Stomach (tissue), 9 donors: ENCODE measurements around the gene KLHL30. TPM values are rescaled to one million over a fixed set of nuclear protein-coding genes. Genes with fewer than 3 reads are reported as not detected.
A peak's percentile ranks its signal among the peaks of the same experiment; 100 is the strongest.

Source experiments
- DNase-seq, 2 donors: peaks; one replicate each; pipeline versions ENCODE4 v3.0.0 to v3.0.0-alpha.2; 2013 to 2019
- H3K27ac ChIP-seq, 5 donors: fragments of 200-600 bp in 4 of 5; sonication (generic) in 4 of 5; one replicate each; pipeline ENCODE4 v1.5.1; 2013 to 2019; ENCODE audit warnings: mild to moderate bottlenecking in 1 of 5, moderate library complexity in 1 of 5
- H3K27me3 ChIP-seq, 3 donors: fragments of 200-600 bp; sonication (generic); one replicate each; pipeline ENCODE4 v1.5.1; 2017 to 2019; ENCODE audit warnings: mixed run types in 1 of 3
- H3K36me3 ChIP-seq, 4 donors: fragments of 200-600 bp; sonication (generic); 1 replicate in 3 of 4; 2 replicates in 1 of 4; pipeline ENCODE4 v1.5.1; 2016 to 2019
- H3K4me1 ChIP-seq, 4 donors: fragments of 200-600 bp; sonication (generic); one replicate each; pipeline ENCODE4 v1.5.1; 2016 to 2019
- H3K4me3 ChIP-seq, 4 donors: fragments of 200-600 bp; sonication (generic) in 3 of 4; one replicate each; pipeline ENCODE4 v1.5.1; 2016 to 2019; ENCODE audit warnings: mild to moderate bottlenecking in 1 of 4
- H3K9me3 ChIP-seq, 4 donors: fragments of 200-600 bp; sonication (generic); one replicate each; pipeline ENCODE4 v1.5.1; 2016 to 2019
- EP300 ChIP-seq: sonication (generic); formaldehyde crosslinking; IDR thresholded peaks from one replicate; pipeline ENCODE4 v1.6.1; 2017; ENCODE audit warnings: antibody characterized with exemption
- POLR2A ChIP-seq, 4 donors: fragments of 450-650 bp; IDR thresholded peaks; one replicate each; pipeline ENCODE4 v1.6.1; 2016; ENCODE audit warnings: antibody characterized with exemption in 4 of 4, control low read depth in 2 of 4, mild to moderate bottlenecking in 1 of 4, moderate library complexity in 1 of 4
- POLR2AphosphoS5 ChIP-seq, 3 donors: sonication (generic); formaldehyde crosslinking; IDR thresholded peaks; one replicate each; pipeline ENCODE4 v1.6.1; 2016; ENCODE audit warnings: antibody characterized with exemption in 3 of 3
- WGBS, 5 donors: extraction: QIAGEN DNeasy Blood & Tissue Kit in 3 of 5; methylation state at CpG; one replicate each; pipeline versions ENCODE4 v1.1.5 to v1.1.7; 2013 to 2018; 5-methylcytosine and 5-hydroxymethylcytosine counted together
- intact Hi-C: fragments of 100-400 bp; cut with DNase I; formaldehyde crosslinking; loops from one replicate; pipeline ENCODE4 v1.15.1; 2023; ENCODE audit warnings: low total_unique reads
- polyA plus RNA-seq, 3 donors: library from polyadenylated mRNA; stranded (reverse); fragments of 200-250 nt; gene quantifications; one replicate each; pipeline ENCODE4 v1.2.3, GENCODE V29; 2013
- total RNA-seq, 5 donors: library from RNA; depleted of rRNA; stranded (reverse); fragments of >200 nt; gene quantifications; one replicate each; pipeline versions ENCODE4 v1.1.0 to v1.2.3, GENCODE V29; 2014 to 2016
- TF ChIP-seq, protein P1 (sequence below), 7 experiments: fragments of 450-650 bp in 4 of 7; fragments of 200-600 bp in 3 of 7; sonication (generic) in 3 of 7; IDR thresholded peaks; one replicate each; pipeline ENCODE4 v1.5.1; 2016 to 2019; ENCODE audit warnings: antibody characterized with exemption in 7 of 7, control low read depth in 2 of 7, mild to moderate bottlenecking in 1 of 7
- donor health status: healthy with polysubstance abuse.
- donor health status: Bipolar disorder and iron deficiency.
- donor health status: healthy.

The KLHL30 gene
- total and polyA plus RNA-seq, 8 donors, result 0.06 to 1.7 (median 0.37) TPM; not detected in 2

GRCh38 chr2:238171575-238172187, 33.2 kb downstream of the KLHL30 start:
- no peaks in the 10 kb centered on the region for H3K27me3 ChIP-seq
- H3K9me3 ChIP-seq, result no peaks in the 10 kb centered on the region
- DNase-seq, result no peak
- H3K4me3 ChIP-seq, result no peak overlapping the region
- peaks cover 22 to 33% (median 26%) of the 10 kb centered on the region in 4 donors for H3K4me1 ChIP-seq
- peak overlapping the region in 1 of 5 donors; percentile 82 for H3K27ac ChIP-seq
- 94 to 98% (median 96%) methylated on average over 9 of the region's 9 CpGs for WGBS, 5 donors
- no peak for TF ChIP-seq EP300
- TF ChIP-seq, protein P1, sequence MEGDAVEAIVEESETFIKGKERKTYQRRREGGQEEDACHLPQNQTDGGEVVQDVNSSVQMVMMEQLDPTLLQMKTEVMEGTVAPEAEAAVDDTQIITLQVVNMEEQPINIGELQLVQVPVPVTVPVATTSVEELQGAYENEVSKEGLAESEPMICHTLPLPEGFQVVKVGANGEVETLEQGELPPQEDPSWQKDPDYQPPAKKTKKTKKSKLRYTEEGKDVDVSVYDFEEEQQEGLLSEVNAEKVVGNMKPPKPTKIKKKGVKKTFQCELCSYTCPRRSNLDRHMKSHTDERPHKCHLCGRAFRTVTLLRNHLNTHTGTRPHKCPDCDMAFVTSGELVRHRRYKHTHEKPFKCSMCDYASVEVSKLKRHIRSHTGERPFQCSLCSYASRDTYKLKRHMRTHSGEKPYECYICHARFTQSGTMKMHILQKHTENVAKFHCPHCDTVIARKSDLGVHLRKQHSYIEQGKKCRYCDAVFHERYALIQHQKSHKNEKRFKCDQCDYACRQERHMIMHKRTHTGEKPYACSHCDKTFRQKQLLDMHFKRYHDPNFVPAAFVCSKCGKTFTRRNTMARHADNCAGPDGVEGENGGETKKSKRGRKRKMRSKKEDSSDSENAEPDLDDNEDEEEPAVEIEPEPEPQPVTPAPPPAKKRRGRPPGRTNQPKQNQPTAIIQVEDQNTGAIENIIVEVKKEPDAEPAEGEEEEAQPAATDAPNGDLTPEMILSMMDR (IDR thresholded peaks at IDR 0.05), result no peak
- no peak for TF ChIP-seq POLR2AphosphoS5 (IDR thresholded peaks at IDR 0.05)
- intact Hi-C loops, result no loop called here
- peaks cover 39 to 99% (median 91%) of the 10 kb centered on the region in 4 donors for H3K36me3 ChIP-seq

DNA sequence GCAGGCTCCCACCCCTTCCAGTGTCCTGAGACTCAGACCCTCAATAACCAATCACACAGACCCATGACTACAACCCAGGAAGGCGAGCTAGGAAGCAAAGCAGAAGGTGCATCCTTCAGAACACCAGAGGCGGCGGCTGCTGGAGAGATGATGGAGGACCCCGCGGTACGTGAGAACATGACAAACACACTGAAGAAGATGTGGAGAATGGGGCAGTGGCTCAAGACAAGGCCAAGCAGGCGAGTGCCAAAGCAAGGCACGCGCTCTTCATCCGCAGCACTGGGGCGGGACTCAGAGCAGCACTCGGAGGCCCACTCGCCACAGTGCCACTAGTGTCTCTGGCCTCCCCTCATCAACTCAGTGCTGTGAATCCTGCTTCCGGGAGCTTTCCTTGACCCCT, 34.0 kb downstream of the KLHL30 start:
- TF ChIP-seq EP300, result no peak
- TF ChIP-seq, protein P1 (IDR thresholded peaks at IDR 0.05), result no peak
- no peak for TF ChIP-seq POLR2AphosphoS5 (IDR thresholded peaks at IDR 0.05)
- no peak for TF ChIP-seq POLR2A (IDR thresholded peaks at IDR 0.05)
- no peaks in the 10 kb centered on the region for H3K9me3 ChIP-seq
- H3K27me3 ChIP-seq, result no peaks in the 10 kb centered on the region
- no peak overlapping the region for H3K4me3 ChIP-seq
- peaks cover 42 to 99% (median 94%) of the 10 kb centered on the region in 4 donors for H3K36me3 ChIP-seq
- H3K27ac ChIP-seq, result no peak overlapping the region
- peaks cover 22 to 33% (median 26%) of the 10 kb centered on the region in 4 donors for H3K4me1 ChIP-seq
- intact Hi-C loops, result no loop called here
- no peak for DNase-seq
- WGBS, 5 donors, result 88 to 91% (median 90%) methylated on average over 14 of the region's 14 CpGs

- TF ChIP-seq EP300 (no peak), POLR2AphosphoS5 (IDR thresholded peaks at IDR 0.05) (no peak), POLR2A (IDR thresholded peaks at IDR 0.05) (no peak)
- TF ChIP-seq, protein P1 (IDR thresholded peaks at IDR 0.05), result no peak
- no peaks in the 10 kb centered on the region for H3K27me3 ChIP-seq
- no peaks in the 10 kb centered on the region for H3K9me3 ChIP-seq
- H3K4me1 ChIP-seq, result peaks cover 22 to 26% (median 24%) of the 10 kb centered on the region in 4 donors
- H3K36me3 ChIP-seq, result peaks cover 48 to 99% (median 96%) of the 10 kb centered on the region in 4 donors
- no peak for DNase-seq
- intact Hi-C loops, result no loop called here
- 88 to 100% (median 94%) methylated on average over 2 of the region's 2 CpGs for WGBS, 5 donors
- H3K27ac ChIP-seq, result no peak overlapping the region
- no peak overlapping the region for H3K4me3 ChIP-seq
Measured at GRCh38 chr2:238173692-238174091, 35.2 kb downstream of the KLHL30 start.

DNA sequence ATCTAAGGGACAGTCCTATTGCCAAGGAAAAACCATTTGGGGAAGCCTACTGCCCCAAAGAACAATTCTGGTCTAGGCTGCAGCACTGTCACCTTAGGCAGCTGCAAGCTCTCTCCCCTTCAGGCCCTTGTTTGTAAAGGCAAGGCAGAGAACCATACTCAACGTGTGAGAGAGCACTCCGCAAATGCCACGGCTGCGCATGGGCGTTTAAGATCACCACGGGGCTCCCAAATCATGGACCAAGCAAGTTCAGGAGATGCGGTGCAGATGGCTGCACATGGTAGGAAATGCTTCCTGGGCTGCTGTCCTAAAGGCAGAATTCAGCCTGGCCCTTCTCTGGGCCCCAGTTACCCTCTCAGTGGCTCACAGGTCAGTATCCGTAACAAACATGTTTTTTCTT, 35.8 kb downstream of the KLHL30 start:
- Histone ChIP-seq H3K9me3 (no peaks in the 10 kb centered on the region), H3K27ac (no peak overlapping the region), H3K4me1 (peaks cover 16 to 20% (median 18%) of the 10 kb centered on the region in 4 donors), H3K4me3 (no peak overlapping the region), H3K36me3 (peaks cover 54 to 99% (median 99%) of the 10 kb centered on the region in 4 donors), H3K27me3 (no peaks in the 10 kb centered on the region)
- TF ChIP-seq POLR2AphosphoS5 (IDR thresholded peaks at IDR 0.05) (no peak), EP300 (no peak)
- TF ChIP-seq, protein P1 (IDR thresholded peaks at IDR 0.05), result no peak
- no peak for DNase-seq
- 93 to 98% (median 96%) methylated on average over 8 of the region's 8 CpGs for WGBS, 5 donors
- intact Hi-C loops, result no loop called here
